NCI-H69 (cell line): ENCODE results near the gene CDKAL1.
A peak's percentile ranks its signal among the peaks of the same experiment; 100 is the strongest.
"Not testable (repeated sequence)": the region's sequence is repeated elsewhere in the genome, so short reads cannot be mapped to it uniquely, and the experiment has no call there.

Experiments
- DNase-seq: peaks from one replicate; lab custom pipeline; 2025; lab: John Stamatoyannopoulos, UW

Gene CDKAL1

DNA sequence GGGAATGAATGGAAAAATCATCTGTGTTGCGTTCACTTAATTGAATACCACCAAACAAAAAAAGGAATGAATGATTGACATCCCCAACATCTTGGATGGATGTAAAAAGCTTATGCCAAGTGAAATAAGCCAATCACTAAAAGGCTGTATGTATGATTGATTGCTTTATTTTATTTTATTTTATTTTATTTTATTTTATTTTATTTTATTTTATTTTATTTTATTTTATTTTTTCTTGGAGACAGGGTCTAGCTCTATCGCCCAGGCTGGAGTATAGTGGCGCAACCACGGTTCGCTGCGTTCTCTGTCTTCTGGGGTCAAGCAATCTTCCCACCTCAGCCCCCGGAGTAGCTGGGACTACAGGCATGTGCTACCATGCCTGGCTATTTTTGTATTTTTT lies 263.3 kb downstream of the CDKAL1 start:
- DNase-seq = no peak

DNA sequence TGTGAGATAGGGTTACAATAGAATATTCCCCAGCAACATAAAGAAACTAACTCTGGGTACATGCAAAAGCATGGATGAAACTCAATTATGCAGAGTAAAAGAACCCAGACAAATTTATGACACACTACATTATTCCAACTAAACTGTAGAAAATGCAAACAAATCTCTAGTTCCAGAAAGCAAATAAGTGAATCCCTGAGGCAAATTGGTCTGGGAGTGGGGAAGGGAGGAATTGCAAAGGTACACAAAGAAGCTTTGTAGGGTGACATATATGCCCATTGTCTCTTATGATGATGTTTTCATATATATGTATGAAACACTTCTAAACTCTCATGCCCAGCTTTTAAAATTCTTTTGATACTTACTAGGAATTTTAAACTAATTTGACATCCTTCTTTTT lies 266.0 kb downstream of the CDKAL1 start:
- DNase-seq = peak; percentile 69

DNA sequence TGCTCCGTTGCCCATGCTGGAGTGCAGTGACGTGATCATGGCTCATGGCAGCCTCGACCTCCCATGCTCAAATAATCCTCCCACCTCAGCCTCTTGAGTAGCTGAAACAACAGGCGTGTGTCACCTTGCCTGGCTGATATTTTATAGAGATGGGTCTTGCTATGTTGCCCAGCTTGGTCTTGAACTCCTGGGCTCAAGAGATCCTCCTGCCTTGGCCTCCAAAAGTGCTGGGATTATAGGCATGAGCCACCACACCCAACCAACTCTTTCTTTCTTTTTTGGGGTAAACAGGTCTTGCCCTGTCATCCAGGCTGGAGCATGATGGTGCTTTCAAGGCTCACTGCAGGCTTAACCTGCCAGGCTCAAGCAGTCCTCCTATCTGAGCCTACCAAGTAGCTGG lies 266.4 kb downstream of the CDKAL1 start:
- DNase-seq = no peak

DNA sequence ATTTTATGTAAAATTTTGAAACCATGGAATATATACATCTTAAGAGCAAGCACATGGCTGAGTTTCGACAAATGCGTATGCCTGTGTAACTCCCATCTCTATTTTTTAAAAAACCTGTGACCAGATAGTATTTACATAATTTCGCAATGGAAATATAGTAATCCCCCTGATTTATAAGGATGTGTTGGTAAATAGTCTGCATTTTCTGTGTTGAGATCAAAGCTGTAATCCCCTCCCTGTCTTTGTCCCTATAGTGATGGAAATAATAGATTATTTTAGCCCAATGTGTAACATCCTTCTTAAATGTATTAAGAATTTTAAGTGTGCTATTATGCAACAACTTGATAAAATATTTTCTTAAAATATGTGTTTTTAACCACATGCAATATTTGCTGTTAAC lies 267.3 kb downstream of the CDKAL1 start:
- no peak for DNase-seq

DNA sequence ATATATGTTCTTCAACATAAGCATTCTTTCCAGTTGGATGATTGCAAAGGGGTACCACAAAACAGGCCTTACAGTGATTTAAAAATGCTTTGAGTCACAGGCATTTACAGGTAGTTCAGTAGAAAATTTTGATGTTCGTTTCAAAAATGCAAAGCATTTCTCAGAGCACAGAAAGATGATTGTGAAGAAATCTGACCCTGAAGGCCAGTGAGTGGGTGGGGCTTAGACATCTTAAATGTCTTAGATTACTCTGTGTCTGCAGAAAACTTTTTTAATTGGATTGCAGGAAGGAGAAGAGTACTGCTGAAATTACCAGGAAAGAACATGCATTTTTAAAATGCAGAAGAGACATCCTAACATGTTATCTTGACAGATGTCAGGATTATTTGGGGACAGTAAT lies 268.3 kb downstream of the CDKAL1 start:
- DNase-seq = no peak

DNA sequence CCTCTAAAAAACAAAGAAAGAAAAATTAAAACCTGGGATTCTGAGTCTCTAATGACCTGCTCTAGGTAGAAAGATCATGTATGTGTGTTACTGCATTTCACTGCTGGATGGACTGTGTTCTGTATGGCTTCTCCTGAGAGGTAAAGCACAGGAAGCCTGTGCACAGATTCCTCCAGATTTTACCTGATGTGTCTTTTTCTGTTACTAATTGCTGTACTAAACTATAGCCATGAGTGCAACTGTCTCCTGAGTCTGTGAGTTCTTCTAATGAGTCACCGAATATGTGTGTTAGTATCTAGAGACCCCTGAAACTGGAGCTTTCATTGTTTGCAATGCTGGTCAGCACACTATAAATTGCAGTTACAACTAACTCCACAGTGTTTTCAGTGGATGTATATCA lies 270.8 kb downstream of the CDKAL1 start:
- no peak for DNase-seq

DNA sequence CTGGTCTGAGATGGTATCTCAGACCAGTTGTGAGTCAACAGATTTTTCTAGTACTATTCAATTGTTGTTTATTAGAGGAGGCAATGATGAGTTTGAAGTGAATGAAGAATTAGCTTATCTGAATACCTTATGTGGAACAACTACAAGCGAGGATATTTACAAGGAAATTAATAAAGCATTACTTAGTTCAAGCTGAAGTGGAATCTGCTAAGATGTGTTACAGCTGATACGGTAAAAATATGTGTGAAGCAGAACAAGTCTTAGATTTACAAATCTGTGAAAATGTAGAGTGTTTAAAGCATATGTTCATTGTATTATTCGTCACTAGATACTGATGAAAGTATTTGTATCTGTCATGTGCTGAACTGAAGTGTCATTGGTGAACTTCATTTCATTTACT lies 272.4 kb downstream of the CDKAL1 start:
- no peak for DNase-seq

DNA sequence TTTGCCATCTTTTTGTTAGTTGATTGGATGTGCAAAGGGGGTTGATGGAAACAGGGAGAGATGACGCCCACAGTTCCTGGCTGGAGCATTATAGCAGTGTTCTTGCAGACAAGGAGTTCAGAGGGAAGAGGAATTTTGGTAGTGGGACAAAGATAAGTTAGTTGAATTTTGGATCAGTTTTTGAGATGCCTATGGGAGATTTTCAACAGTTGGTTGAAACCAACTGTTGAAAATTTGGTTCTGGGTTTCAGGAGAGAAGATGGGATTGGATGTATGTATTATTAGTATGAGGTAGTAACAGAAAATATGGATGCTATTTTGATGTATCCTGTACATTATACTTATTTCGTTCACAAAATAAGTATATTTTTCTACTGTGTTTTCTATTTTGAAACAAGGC lies 274.2 kb downstream of the CDKAL1 start:
- no peak for DNase-seq

DNA sequence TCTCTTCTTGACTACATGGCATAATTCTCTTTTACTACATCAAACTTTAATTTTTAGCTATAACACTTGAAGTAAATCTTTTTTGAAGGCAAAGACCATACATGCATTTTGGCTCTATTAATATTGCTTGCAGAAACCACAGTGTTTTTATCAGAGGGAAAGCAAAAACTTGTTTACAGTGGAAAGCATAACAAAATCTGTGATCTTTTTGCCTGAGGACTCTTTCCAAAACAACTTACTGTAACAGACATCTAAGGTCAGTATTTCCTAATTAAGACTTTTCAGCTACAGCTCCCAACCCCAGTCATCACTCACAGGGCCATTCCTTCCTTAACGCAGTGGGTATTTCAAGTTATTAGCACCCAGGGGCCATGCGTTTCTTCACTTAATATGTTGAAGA lies 274.7 kb downstream of the CDKAL1 start:
- no peak for DNase-seq

DNA sequence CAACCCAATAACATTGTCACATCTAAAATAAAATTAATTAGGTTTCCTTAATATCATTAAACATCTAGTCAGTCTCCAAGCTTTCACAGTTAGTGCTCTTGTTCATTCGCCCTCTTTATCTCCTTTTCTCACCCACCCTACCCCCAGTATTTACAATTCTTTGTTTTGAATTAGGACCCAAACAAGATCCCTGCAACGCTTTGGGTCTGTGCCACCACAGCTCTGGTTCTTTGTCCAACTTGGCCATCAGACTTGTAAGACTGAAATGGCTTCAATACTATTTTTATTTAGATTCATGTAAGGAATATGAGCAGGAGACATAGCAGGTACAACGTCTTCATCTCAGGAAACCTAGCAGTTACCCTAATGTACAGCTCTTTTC lies 276.5 kb downstream of the CDKAL1 start:
- DNase-seq = peak; percentile 63

DNA sequence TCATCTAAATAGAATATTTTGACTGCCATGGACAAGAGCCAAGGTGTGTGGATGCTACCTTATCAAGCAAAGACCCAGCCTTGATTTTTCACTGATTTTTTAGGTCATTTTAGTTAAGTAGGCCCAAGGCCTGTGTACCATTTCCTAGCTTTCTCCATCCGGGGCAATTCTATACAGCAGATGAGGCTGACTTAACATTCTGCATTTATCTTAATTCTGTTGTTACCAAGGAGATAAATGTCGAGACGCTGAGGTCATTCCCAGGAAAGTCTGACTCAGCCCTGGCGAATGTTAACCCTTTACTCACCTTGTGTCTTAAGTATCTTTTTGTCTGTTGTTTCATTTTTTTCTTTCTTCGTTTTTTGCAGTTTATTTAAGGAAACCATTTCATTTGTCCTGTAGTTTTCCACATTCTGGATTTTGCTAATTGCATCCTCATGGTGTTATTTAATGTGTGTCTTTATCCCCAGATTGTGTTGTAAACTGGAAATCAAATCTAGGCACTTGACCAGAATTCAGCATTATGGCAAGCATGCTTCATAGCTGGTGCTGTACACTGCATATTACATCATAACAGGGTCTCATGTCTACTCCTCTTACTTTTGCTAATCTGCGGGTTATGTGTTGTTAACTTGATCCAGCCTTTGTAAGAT lies 277.0 kb downstream of the CDKAL1 start:
- peak; percentile 94 for DNase-seq

DNA sequence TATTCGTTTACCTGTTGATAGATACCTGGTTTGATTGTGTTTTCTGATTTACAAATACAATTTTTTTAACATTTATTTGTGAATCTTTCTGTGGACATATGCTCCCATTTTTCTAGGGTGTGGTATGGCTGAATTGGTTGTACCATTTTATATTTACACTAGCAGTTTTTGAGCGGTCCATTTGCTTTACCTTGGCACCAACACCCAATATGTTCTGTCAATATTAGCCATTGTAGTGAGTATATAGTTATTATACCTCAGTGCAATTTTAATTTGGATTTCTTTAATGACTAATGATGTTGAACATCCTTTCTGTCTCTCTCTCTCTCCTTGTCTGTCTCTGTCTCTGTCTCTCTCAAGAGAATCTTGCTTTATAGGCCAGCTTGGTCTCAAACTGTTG lies 278.5 kb downstream of the CDKAL1 start:
- peak; percentile 81 for DNase-seq

DNA sequence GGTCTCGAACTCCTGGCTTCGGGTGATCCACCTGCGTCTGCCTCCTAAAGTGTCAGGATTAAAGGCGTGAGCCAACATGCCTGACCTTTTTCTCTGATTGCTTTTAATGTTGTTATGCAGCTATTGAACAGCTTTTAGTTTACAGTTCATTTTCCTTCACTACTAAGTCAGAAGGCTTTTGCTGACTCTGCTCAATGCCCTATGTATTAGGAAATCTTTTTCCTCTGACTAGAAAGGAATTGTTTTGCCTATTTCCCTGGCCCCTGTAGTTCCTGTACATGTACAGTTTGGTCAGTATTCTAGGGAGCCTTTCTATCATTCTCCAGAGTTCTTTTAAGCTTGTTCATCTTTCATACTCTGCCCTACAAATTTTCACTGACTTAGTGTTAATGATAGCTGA lies 280.2 kb downstream of the CDKAL1 start:
- DNase-seq = peak; percentile 38

DNA sequence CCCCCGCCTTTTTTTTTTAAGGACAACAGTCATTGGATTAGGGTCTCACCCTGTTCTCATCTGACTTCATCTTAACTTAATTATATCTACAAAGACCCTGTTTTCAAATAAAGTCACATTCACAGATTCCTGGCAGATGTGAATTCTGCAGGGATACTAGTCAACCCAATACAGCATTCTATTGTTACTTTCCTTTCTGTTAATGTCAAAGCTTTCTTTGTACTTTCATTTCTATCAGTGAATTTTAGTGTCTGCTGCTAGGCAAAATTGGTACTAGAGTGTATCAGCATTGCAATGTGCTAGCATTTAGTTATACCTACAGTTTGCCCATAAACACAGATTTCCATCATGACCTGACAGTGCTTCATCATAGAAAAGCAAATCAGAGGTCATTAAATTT lies 281.9 kb downstream of the CDKAL1 start:
- no peak for DNase-seq

DNA sequence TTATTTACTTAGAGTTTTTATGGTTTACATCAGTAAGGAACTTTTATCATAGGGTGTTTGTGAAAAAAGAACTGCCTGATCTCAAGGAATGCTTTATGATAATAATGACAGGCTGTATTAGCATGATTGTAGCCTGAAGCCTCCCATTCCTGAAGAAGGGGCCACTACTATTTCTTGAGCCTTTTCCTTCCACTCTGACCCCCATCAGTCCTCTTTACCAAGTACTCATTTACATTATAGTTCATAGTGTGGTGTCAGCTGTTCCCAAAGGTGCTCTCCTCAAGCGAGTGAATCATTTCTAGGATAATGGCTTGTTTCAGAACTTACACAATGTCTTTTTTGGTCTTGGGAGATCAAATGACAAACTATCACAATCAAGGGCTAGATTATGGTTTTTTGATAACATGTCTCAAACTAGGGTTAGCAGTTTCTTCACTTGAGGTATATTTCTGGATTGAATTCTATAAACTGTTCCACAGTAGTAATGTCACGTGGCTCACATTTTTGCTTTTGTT lies 283.6 kb downstream of the CDKAL1 start:
- DNase-seq = peak; percentile 75

DNA sequence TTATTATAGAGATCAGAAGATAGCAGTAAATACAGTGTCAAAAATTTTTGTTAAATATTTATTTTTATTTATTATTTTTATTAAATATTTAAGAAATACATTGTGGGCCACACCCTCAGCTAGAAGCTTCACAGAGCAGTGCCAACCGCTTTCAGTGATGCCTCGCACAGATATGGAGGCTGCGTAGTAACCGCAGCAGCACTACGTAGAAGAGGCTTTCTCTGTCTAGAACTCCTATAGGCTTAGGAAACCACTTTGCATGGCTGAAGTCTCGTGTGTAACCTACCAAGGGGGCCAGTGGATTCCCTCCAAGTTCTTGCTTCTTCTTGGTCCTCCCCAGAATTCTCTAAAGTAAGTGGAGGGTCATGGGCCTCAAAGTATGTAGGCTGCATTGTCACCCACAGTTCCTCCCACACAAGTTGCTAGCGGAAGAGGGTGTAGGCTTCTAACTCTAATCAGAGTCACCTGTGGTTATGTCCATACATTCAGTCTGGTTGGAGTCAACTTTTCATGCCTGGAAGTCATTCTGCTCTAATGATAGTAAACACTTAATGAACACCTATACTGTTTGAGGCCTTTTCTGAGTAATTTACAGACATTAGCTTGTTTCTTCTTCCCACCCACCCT lies 285.6 kb downstream of the CDKAL1 start:
- DNase-seq = peak; percentile 49

DNA sequence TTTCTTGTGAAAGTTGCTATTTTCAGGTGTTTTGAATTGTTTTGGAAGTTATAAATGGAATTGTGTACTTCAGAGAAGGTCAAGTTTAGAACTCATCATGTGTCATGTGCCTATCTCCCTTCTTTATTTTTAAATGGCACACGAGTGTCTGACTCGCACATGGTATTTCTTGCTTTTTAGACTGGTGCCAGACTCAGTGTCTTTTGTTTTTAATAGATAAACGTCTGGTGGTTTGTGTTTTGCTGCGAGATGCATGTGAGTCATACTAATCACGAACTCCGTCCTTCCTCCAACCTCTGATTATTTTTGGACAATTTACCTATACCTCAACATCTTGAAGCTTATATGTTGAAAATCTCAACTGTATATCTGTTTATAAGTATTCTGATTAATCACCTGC lies 292.1 kb downstream of the CDKAL1 start:
- peak; percentile 53 for DNase-seq

DNA sequence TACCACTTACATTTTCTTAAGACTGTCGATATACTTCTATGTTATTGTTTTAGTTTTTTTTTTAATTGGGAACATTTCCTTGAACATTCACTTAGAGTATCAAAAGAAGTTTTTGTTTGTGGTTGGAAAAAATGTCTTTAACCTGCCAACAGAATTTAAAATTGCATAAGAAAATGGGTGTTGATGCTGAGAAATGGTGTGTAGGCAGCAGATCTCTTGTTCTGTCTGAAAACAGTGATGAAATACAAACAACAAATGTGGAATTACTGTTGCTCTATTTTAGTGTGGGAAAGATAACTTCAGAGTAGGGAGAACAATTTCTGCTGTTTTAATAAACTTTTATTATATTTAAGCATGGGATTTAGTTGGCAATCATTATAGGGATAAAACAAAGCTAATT lies 293.5 kb downstream of the CDKAL1 start:
- no peak for DNase-seq

DNA sequence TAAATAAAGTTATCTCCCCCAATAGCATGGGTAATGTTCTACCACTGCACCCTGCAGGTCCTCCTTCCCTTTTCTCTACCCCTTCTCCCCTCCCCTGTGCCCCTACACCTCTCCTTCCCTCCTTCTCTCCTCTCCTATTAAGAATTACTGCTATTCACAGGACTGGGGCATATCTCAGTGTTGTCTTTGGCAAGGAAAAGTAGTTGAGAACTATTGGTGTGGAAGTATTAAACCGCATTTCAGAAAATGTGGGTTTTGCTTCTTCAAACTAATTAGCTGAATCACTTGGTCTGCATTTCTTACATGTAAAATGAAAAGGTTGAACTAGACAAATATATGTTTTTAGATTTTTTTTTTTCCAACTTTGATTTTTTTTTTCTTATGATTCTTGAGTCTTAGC lies 296.3 kb downstream of the CDKAL1 start:
- no peak for DNase-seq

DNA sequence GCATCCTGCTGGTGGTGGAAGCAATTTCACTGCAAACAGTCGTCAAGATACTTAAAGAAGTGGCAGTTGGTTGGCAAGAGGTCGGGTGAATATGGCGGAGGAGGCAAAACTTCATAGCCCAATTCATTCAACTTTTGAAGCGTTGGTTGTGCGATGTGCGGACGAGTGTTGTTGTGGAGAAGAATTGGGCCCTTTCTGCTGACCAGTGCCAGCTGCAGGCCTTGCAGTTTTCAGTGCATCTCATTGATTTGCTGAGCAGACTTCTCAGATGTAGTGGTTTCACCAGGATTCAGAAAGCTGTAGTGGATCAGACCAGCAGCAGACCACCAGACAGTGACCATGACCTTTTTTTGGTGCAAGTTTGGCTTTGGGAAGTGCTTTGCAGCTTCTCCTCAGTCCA lies 297.0 kb downstream of the CDKAL1 start:
- DNase-seq = not testable (repeated sequence)

DNA sequence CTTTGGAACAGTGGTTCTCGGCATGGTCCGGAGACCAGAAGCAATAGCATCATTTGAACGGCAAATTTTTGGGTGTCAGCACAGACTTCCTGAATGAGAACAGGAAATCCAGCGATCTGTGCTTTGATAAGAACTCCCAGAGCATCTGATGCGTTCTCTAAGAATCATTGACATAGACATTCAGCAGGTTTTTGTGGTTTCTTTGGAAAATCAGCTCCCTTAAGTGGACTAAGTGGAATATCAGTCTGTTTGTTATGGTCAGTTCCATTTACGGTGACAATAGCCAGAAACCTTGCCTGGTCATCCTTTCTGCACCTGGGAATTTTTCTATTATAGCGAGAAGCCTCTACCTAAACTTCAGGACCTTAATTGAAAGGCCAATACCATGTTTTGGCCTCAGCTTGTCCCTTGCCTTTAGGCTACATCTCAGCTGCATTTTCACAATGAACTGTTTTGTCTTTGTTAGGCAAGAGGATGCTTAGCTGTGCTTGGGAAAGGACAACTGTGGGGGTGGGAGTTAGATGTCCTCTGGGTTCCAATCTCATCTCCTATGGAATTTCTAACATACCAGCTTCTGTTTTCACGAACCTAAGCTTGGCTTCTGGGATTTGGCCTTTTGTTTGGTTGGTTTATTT lies 299.7 kb downstream of the CDKAL1 start:
- DNase-seq = no peak

DNA sequence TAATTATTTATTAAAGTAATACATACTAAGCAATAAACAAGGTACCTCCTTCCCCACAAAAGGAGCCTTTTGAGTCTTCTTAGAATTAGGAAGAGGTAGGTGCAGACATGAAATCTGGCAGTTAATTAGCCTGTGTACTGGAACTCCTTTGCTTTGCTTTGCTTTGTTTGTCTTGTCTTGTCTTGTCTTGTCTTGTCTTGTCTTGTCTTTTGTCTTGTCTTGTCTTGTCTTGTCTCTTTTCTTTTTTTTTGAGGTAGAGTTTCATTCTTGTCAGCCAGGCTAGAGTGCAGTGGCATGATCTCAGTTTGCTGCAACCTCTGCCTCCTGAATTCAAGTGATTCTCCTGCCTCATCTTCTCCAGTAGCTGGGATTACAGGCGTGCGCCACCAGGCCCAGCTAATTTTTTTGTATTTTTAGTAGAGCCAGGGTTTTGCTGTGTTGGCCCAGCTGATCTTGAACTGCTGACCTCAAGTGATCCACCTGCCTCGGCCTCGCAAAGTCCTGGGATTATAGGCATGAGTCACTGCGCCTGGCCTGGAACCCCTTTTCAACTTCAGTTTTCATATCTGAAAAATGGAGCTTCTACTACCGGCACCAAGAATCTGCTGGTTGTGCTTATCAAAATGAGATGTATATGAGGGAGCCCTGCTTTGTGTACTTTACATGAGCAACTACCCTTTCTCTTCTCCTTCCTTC lies 301.2 kb downstream of the CDKAL1 start:
- peak; percentile 35 for DNase-seq

DNA sequence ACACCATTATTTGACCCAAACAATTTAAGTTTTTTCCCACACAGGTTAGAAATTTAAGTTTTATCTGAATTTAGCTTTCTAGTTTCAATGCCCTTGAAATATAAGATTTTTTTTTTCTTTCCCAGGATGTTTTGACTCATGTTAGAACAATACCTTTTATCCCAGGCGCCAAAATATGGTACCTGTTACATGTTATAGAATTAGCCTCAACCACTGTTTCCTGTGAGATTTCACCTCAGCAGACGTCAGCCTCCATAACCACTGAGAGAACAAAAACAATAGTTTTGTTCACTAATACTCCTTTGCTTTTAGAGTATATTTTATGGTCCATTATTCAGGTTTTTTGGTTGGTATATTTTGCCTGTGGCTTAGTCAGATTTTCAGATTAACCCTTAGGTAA lies 302.9 kb downstream of the CDKAL1 start:
- no peak for DNase-seq
